Measurements from ENCODE around the gene STAT5B. TPM values are rescaled to one million over a fixed set of nuclear protein-coding genes. Genes with fewer than 3 reads are reported as not detected.

The STAT5B gene
- total RNA-seq, 1 donor from 2014 or later, result 23.1 TPM

DNA sequence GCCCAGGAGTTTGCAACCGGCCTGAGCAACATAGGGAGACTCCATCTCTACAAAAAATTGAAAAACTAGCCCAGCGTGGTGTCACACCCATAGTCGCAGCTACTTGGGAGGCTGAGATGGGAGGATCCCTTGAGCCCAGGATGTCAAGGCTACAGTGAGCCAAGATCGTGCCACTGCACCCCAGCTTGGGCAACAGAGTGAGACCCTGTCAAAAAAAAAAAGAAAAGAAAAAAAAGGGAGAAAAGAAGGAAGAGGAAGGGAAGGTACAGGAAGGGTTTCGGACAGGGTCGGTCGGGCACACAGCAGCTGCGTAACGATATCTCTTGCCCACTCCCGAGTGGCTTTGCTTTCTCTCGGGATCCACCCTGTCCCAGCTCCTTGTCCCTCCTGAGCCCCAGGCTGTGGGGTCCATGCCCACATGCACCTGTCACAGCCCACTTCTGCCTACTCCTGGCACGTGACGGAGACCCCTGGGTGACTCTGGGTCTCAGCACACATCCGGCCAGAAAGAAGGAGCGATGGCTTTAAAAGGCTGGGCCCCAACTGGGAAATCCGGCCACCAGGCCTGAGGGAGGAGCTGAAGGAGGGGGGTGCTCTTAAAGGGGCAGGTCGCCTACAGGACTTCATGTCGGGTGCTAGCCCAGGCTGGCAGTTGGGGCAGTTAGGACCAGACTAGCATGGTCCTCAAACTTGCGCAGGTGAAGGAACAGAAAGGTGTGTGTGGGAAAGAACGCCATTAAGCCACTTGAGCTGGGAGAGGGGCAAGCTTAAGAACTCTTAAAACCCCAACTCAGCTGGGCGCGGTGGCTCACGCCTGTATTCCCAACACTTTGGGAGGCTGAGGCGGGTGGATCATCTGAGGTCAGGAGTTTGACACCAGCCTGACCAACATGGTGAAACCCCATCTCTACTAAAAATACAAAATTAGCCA lies 82.0 kb downstream of the STAT5B start, which contains the start of gene GHDC:
GHDC (minus strand) TSS at position 526 of the 931 bp plus-strand sequence. CDS start 913 bp downstream, outside the sequence.
- peak; percentile 52 for DNase-seq (ENCODE audit: low read depth)

DNA sequence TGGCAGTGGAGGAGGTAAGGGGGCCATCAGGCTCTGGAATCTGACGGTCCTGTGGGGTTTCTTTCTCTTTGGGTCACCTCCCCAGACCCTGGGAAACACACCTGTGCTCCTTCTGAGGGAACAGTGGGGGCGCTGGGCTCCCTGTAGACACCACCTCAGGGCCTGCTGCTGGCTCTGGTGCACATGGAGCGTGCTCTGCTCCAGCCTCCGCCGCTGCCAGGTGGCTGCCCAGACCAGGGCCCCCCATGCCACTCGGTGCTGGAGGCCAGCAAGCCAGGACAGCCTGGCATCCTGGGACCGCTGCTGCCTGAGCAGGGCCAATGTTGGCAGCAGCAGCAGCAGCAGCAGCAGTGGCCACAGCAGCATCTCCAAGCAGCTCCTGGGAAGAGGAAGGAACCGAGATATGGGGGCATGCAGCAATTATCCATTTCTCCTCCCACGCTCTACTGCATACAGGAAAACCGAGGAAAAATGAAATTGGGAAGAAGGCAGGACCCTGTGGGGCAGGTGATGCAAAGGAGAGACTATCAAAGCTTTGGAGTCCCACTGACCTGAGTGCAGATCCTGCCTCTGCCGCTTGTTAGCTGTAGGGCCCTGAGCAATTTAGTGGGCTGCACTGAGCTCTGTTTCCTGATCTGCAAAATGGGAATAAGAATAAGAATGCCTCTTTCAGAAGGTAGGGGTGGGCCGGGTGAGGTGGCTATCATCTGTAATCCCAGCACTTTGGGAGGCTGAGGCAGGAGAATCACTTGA lies 82.8 kb downstream of the STAT5B start:
- H3K36me3 ChIP-seq (ENCODE audit: insufficient read depth, low read length), result no peaks in the 10 kb centered on the region
- Mint-ChIP-seq H3K4me3 (ENCODE audit: unreplicated experiment) (no peak overlapping the region), H3K27me3 (ENCODE audit: low read depth, unreplicated experiment) (peaks cover 12% of the 10 kb centered on the region), H3K4me1 (ENCODE audit: low read depth, unreplicated experiment) (no peaks in the 10 kb centered on the region), H3K27ac (ENCODE audit: unreplicated experiment) (peak overlapping the region; percentile 31), H3K9me3 (ENCODE audit: unreplicated experiment) (no peaks in the 10 kb centered on the region), H3K36me3 (ENCODE audit: low read depth, unreplicated experiment) (no peaks in the 10 kb centered on the region)
- FAIRE-seq (no peak), DNase-seq (ENCODE audit: low read depth) (no peak)
- no peaks in the 10 kb centered on the region for H3K79me2 ChIP-seq (ENCODE audit: insufficient read depth, low read length)
- H3K9ac ChIP-seq (ENCODE audit: low read length), result no peak overlapping the region
- H3K4me1 ChIP-seq (ENCODE audit: insufficient read depth, low read length), result no peaks in the 10 kb centered on the region
- H3K4me2 ChIP-seq (ENCODE audit: low read length), result peak overlapping the region; percentile 86
- TF ChIP-seq EZH2 (IDR thresholded peaks at IDR 0.05; ENCODE audit: insufficient read depth, low read length), result no peak
- TF ChIP-seq, protein P1, sequence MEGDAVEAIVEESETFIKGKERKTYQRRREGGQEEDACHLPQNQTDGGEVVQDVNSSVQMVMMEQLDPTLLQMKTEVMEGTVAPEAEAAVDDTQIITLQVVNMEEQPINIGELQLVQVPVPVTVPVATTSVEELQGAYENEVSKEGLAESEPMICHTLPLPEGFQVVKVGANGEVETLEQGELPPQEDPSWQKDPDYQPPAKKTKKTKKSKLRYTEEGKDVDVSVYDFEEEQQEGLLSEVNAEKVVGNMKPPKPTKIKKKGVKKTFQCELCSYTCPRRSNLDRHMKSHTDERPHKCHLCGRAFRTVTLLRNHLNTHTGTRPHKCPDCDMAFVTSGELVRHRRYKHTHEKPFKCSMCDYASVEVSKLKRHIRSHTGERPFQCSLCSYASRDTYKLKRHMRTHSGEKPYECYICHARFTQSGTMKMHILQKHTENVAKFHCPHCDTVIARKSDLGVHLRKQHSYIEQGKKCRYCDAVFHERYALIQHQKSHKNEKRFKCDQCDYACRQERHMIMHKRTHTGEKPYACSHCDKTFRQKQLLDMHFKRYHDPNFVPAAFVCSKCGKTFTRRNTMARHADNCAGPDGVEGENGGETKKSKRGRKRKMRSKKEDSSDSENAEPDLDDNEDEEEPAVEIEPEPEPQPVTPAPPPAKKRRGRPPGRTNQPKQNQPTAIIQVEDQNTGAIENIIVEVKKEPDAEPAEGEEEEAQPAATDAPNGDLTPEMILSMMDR (IDR thresholded peaks at IDR 0.05; ENCODE audit: insufficient read depth, low read depth, low read length), result no peak
- no peaks in the 10 kb centered on the region for H3K9me3 ChIP-seq (ENCODE audit: insufficient read depth, low read depth, low read length)
- H4K20me1 ChIP-seq (ENCODE audit: insufficient read depth, low read length), result no peaks in the 10 kb centered on the region
- no peak overlapping the region for H3K27ac ChIP-seq (ENCODE audit: low read depth, low read length)
- peak overlapping the region; percentile 81 for H2AFZ ChIP-seq (ENCODE audit: low read depth, low read length)
- no peaks in the 10 kb centered on the region for H3K27me3 ChIP-seq (ENCODE audit: insufficient read depth, low read length)
- H3K4me3 ChIP-seq (ENCODE audit: insufficient read depth, low read depth, low read length), result no peak overlapping the region

More for the DNA sequence above, 82.0 kb downstream of the STAT5B start, which contains the start of gene GHDC:
- H3K27me3 ChIP-seq (ENCODE audit: insufficient read depth, low read length), result no peaks in the 10 kb centered on the region
- no peak within 1 kb of the TSS for H3K27ac ChIP-seq (ENCODE audit: low read depth, low read length)
- Mint-ChIP-seq H3K36me3 (ENCODE audit: low read depth, unreplicated experiment) (peaks cover 2% of the 10 kb centered on the region), H3K4me1 (ENCODE audit: low read depth, unreplicated experiment) (no peaks in the 10 kb centered on the region), H3K27ac (ENCODE audit: unreplicated experiment) (peak within 1 kb of the TSS; percentile 31), H3K9me3 (ENCODE audit: unreplicated experiment) (no peaks in the 10 kb centered on the region), H3K27me3 (ENCODE audit: low read depth, unreplicated experiment) (peaks cover 5% of the 10 kb centered on the region), H3K4me3 (ENCODE audit: unreplicated experiment) (no peak within 1 kb of the TSS)
- peak within 1 kb of the TSS; percentile 67 for H3K9ac ChIP-seq (ENCODE audit: low read length)
- H2AFZ ChIP-seq (ENCODE audit: low read depth, low read length), result peak within 1 kb of the TSS; percentile 81
- no peaks in the 10 kb centered on the region for H3K36me3 ChIP-seq (ENCODE audit: insufficient read depth, low read length)
- H3K4me2 ChIP-seq (ENCODE audit: low read length), result peak within 1 kb of the TSS; percentile 86
- H3K4me1 ChIP-seq (ENCODE audit: insufficient read depth, low read length), result no peaks in the 10 kb centered on the region
- no peak for FAIRE-seq
- no peaks in the 10 kb centered on the region for H4K20me1 ChIP-seq (ENCODE audit: insufficient read depth, low read length)
- TF ChIP-seq EZH2 (IDR thresholded peaks at IDR 0.05; ENCODE audit: insufficient read depth, low read length), result no peak
- TF ChIP-seq, protein P1 (IDR thresholded peaks at IDR 0.05; ENCODE audit: insufficient read depth, low read depth, low read length), result no peak
- no peaks in the 10 kb centered on the region for H3K9me3 ChIP-seq (ENCODE audit: insufficient read depth, low read depth, low read length)
- H3K4me3 ChIP-seq (ENCODE audit: insufficient read depth, low read depth, low read length), result peak within 1 kb of the TSS; percentile 74
- no peaks in the 10 kb centered on the region for H3K79me2 ChIP-seq (ENCODE audit: insufficient read depth, low read length)

Data from astrocyte (in vitro differentiated cells and primary cell).